HG03135 (cell line): ENCODE results near the gene ZNF25.
"Not testable (repeated sequence)": the region's sequence is repeated elsewhere in the genome, so short reads cannot be mapped to it uniquely, and the experiment has no call there.

Experiments
- ATAC-seq: cut with Tn5 transposase; IDR thresholded peaks from one replicate; pipeline ENCODE4 v1.9.1; 2021; ENCODE audit warnings: mild to moderate bottlenecking, moderate library complexity; ENCODE audit not compliant: unreplicated experiment

ZNF25 gene

GRCh38 chr10:37976091-37976879 is at the start of gene ZNF25:
Gene ZNF25, minus strand, starts transcription at chr10:37976647. Its CDS starts 4,925 bp downstream, at chr10:37971722.
- ATAC-seq = peak; percentile 96

- ATAC-seq = peak; percentile 77
Observed at GRCh38 chr10:38025283-38025682, 48.8 kb upstream of the ZNF25 start.

- not testable (repeated sequence) for ATAC-seq
Observed at GRCh38 chr10:38019124-38019523, 42.7 kb upstream of the ZNF25 start.

- ATAC-seq = no peak
Observed at GRCh38 chr10:38016354-38016753, 39.9 kb upstream of the ZNF25 start.

GRCh38 chr10:38010119-38010903 is 33.9 kb upstream of the ZNF25 start, which contains the start of gene ZNF33A:
Gene ZNF33A, plus strand, starts transcription at chr10:38010675. Its CDS starts 1,667 bp downstream, at chr10:38012342.
- peak; percentile 83 for ATAC-seq

- no peak for ATAC-seq
Observed at GRCh38 chr10:38007991-38008390, 31.5 kb upstream of the ZNF25 start.

- ATAC-seq = no peak
Observed at GRCh38 chr10:38007551-38007950, 31.1 kb upstream of the ZNF25 start.

GRCh38 chr10:38003588-38003987 is 27.1 kb upstream of the ZNF25 start:
- ATAC-seq = no peak

GRCh38 chr10:38003026-38003425 is 26.6 kb upstream of the ZNF25 start:
- no peak for ATAC-seq

GRCh38 chr10:38000474-38000873 is 24.0 kb upstream of the ZNF25 start:
- ATAC-seq = not testable (repeated sequence)

GRCh38 chr10:37998920-37999319 is 22.5 kb upstream of the ZNF25 start:
- not testable (repeated sequence) for ATAC-seq

GRCh38 chr10:37992083-37992482 is 15.6 kb upstream of the ZNF25 start:
- no peak for ATAC-seq

GRCh38 chr10:37991655-37992054 is 15.2 kb upstream of the ZNF25 start:
- ATAC-seq = no peak

GRCh38 chr10:37976880-37977203 is 395 bp upstream of the ZNF25 start:
- ATAC-seq = peak; percentile 0

GRCh38 chr10:37975401-37975991 is 951 bp downstream of the ZNF25 start:
- ATAC-seq = no peak

- no peak for ATAC-seq
Observed at GRCh38 chr10:37972396-37972795, 4.1 kb downstream of the ZNF25 start.

- ATAC-seq = no peak
Observed at GRCh38 chr10:37965006-37965405, 11.4 kb downstream of the ZNF25 start.

GRCh38 chr10:37960591-37961137 is 15.8 kb downstream of the ZNF25 start:
- ATAC-seq = no peak

- ATAC-seq = no peak
Observed at GRCh38 chr10:37957841-37958240, 18.6 kb downstream of the ZNF25 start.

- no peak for ATAC-seq
Observed at GRCh38 chr10:37952926-37953325, 23.5 kb downstream of the ZNF25 start.

GRCh38 chr10:37952043-37952755 is 24.2 kb downstream of the ZNF25 start:
- ATAC-seq = no peak
